Neural progenitor cell (in vitro differentiated cells): ENCODE results near the gene RNF181.

ENCODE experiments used
- EZH2 ChIP-seq: fragments of 200-600 bp; sonication (generic); IDR thresholded peaks from 2 replicates; pipeline ENCODE4 v1.6.1; 2017; ENCODE audit warnings: antibody characterized with exemption, mild to moderate bottlenecking, moderate library complexity
- EZH2phosphoT487 ChIP-seq: fragments of 200-600 bp; sonication (generic); IDR thresholded peaks from 2 replicates; pipeline ENCODE4 v1.6.1; 2017; ENCODE audit warnings: antibody characterized with exemption
- TF ChIP-seq, protein P1 (sequence below): fragments of 200-600 bp; sonication (generic); IDR thresholded peaks from 2 replicates; pipeline ENCODE4 v1.5.1; 2017; ENCODE audit warnings: antibody characterized with exemption, mild to moderate bottlenecking

- TF ChIP-seq, protein P1, sequence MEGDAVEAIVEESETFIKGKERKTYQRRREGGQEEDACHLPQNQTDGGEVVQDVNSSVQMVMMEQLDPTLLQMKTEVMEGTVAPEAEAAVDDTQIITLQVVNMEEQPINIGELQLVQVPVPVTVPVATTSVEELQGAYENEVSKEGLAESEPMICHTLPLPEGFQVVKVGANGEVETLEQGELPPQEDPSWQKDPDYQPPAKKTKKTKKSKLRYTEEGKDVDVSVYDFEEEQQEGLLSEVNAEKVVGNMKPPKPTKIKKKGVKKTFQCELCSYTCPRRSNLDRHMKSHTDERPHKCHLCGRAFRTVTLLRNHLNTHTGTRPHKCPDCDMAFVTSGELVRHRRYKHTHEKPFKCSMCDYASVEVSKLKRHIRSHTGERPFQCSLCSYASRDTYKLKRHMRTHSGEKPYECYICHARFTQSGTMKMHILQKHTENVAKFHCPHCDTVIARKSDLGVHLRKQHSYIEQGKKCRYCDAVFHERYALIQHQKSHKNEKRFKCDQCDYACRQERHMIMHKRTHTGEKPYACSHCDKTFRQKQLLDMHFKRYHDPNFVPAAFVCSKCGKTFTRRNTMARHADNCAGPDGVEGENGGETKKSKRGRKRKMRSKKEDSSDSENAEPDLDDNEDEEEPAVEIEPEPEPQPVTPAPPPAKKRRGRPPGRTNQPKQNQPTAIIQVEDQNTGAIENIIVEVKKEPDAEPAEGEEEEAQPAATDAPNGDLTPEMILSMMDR, result no peak
- TF ChIP-seq EZH2 (no peak), EZH2phosphoT487 (no peak)
Observed at GRCh38 chr2:85611705-85612587, 16.4 kb downstream of the RNF181 start, which contains the start of gene C2orf68.
